T-helper 9 cell (primary cell): ENCODE measurements around the gene PRDM8.
A peak's percentile ranks its signal among the peaks of the same experiment; 100 is the strongest.

Experiments
- DNase-seq: peaks from one replicate; pipeline ENCODE4 v3.0.0-alpha.2; 2020

The PRDM8 gene

GRCh38 chr4:80184053-80184824 lies 13.1 kb upstream of the PRDM8 start:
- peak; percentile 94 for DNase-seq

GRCh38 chr4:80184825-80185756 lies 12.2 kb upstream of the PRDM8 start:
- no peak for DNase-seq

GRCh38 chr4:80185787-80186548 lies 11.3 kb upstream of the PRDM8 start:
- no peak for DNase-seq

GRCh38 chr4:80186676-80187075 lies 10.6 kb upstream of the PRDM8 start:
- DNase-seq: no peak

- no peak for DNase-seq
Measured at GRCh38 chr4:80187677-80188076, 9.6 kb upstream of the PRDM8 start.

- DNase-seq: no peak
Measured at GRCh38 chr4:80188457-80188800, 8.9 kb upstream of the PRDM8 start.

- no peak for DNase-seq
Measured at GRCh38 chr4:80188801-80189458, 8.4 kb upstream of the PRDM8 start.

GRCh38 chr4:80189581-80189955 lies 7.7 kb upstream of the PRDM8 start:
- no peak for DNase-seq

GRCh38 chr4:80189956-80190677 lies 7.2 kb upstream of the PRDM8 start:
- DNase-seq: no peak

- no peak for DNase-seq
Measured at GRCh38 chr4:80192252-80192866, 4.9 kb upstream of the PRDM8 start.

- no peak for DNase-seq
Measured at GRCh38 chr4:80192937-80193336, 4.4 kb upstream of the PRDM8 start.

GRCh38 chr4:80195441-80196140 lies 1.7 kb upstream of the PRDM8 start:
- no peak for DNase-seq

GRCh38 chr4:80196259-80196921 lies 913 bp upstream of the PRDM8 start:
- no peak for DNase-seq

- DNase-seq: no peak
Measured at GRCh38 chr4:80197601-80198440, 518 bp downstream of the PRDM8 start.

GRCh38 chr4:80198441-80198837 lies 1.1 kb downstream of the PRDM8 start:
- no peak for DNase-seq

GRCh38 chr4:80199004-80199560 lies 1.8 kb downstream of the PRDM8 start:
- no peak for DNase-seq

GRCh38 chr4:80199947-80200346 lies 2.6 kb downstream of the PRDM8 start:
- no peak for DNase-seq

GRCh38 chr4:80201252-80202151 lies 4.2 kb downstream of the PRDM8 start:
- peak; percentile 60 for DNase-seq
